Thoracic aorta (tissue), 2 donors: Measurements from ENCODE around the gene MAD1L1. TPM values are rescaled to one million over a fixed set of nuclear protein-coding genes. Genes with fewer than 3 reads are reported as not detected.
"Not testable (repeated sequence)": the region's sequence is repeated elsewhere in the genome, so short reads cannot be mapped to it uniquely, and the experiment has no call there.

Experiments
- ATAC-seq: fragments of 150-250 bp; one replicate; pipeline ENCODE4 v1.8.0; 2017; ENCODE audit warnings: low read depth; ENCODE audit not compliant: insufficient number of reproducible peaks, low FRiP score
- DNase-seq: peaks from one replicate; pipeline ENCODE4 v3.0.0-alpha.2; 2020; ENCODE audit warnings: low spot score
- H3K27ac ChIP-seq, 2 donors: fragments of 200-600 bp; sonication (generic); 1 replicate in 1 of 2; 2 replicates in 1 of 2; pipeline ENCODE4 v1.5.1; 2016; ENCODE audit warnings: mild to moderate bottlenecking in 2 of 2, moderate library complexity in 2 of 2
- H3K27me3 ChIP-seq: fragments of 200-600 bp; sonication (generic); replicated peaks from 2 replicates; pipeline ENCODE4 v1.6.0; 2016; ENCODE audit warnings: mild to moderate bottlenecking; ENCODE audit not compliant: insufficient read depth
- H3K36me3 ChIP-seq: fragments of 200-600 bp; sonication (generic); one replicate; pipeline ENCODE4 v1.5.1; 2016
- H3K4me1 ChIP-seq, 2 donors: fragments of 200-600 bp; sonication (generic); 1 replicate in 1 of 2; 2 replicates in 1 of 2; pipeline versions ENCODE4 v1.5.1 to v1.6.0; 2016; ENCODE audit warnings: low read depth in 2 of 2, mild to moderate bottlenecking in 1 of 2; ENCODE audit not compliant: control insufficient read depth in 1 of 2
- H3K4me3 ChIP-seq: fragments of 200-600 bp; sonication (generic); 2 replicates; pipeline ENCODE4 v1.5.1; 2016; ENCODE audit warnings: mild to moderate bottlenecking
- H3K9me3 ChIP-seq: fragments of 200-600 bp; sonication (generic); 2 replicates; pipeline ENCODE4 v1.5.1; 2016
- total RNA-seq, 2 donors: library from RNA; depleted of rRNA; stranded (reverse); fragments of >200 nt; gene quantifications; one replicate each; pipeline versions ENCODE4 v1.1.0 to v1.2.3, GENCODE V29; 2016
- TF ChIP-seq, protein P1 (sequence below): fragments of 200-600 bp; sonication (generic); IDR thresholded peaks from one replicate; pipeline ENCODE4 v1.5.1; 2019; ENCODE audit warnings: antibody characterized with exemption

MAD1L1 gene
- total RNA-seq, 2 donors from 2014 or later, result 27.4 to 41.3 TPM

- TF ChIP-seq, protein P1, sequence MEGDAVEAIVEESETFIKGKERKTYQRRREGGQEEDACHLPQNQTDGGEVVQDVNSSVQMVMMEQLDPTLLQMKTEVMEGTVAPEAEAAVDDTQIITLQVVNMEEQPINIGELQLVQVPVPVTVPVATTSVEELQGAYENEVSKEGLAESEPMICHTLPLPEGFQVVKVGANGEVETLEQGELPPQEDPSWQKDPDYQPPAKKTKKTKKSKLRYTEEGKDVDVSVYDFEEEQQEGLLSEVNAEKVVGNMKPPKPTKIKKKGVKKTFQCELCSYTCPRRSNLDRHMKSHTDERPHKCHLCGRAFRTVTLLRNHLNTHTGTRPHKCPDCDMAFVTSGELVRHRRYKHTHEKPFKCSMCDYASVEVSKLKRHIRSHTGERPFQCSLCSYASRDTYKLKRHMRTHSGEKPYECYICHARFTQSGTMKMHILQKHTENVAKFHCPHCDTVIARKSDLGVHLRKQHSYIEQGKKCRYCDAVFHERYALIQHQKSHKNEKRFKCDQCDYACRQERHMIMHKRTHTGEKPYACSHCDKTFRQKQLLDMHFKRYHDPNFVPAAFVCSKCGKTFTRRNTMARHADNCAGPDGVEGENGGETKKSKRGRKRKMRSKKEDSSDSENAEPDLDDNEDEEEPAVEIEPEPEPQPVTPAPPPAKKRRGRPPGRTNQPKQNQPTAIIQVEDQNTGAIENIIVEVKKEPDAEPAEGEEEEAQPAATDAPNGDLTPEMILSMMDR, result no peak
- no peak overlapping the region for H3K27ac ChIP-seq
- no peak for DNase-seq
- peaks cover 13% of the 10 kb centered on the region for H3K36me3 ChIP-seq
- no peaks in the 10 kb centered on the region for H3K4me1 ChIP-seq
- H3K27me3 ChIP-seq, result no peaks in the 10 kb centered on the region
- no peak overlapping the region for H3K4me3 ChIP-seq
- ATAC-seq, result no peak
- H3K9me3 ChIP-seq, result no peaks in the 10 kb centered on the region
Measured at GRCh38 chr7:2272031-2272430, 39.3 kb upstream of the MAD1L1 start.

DNA sequence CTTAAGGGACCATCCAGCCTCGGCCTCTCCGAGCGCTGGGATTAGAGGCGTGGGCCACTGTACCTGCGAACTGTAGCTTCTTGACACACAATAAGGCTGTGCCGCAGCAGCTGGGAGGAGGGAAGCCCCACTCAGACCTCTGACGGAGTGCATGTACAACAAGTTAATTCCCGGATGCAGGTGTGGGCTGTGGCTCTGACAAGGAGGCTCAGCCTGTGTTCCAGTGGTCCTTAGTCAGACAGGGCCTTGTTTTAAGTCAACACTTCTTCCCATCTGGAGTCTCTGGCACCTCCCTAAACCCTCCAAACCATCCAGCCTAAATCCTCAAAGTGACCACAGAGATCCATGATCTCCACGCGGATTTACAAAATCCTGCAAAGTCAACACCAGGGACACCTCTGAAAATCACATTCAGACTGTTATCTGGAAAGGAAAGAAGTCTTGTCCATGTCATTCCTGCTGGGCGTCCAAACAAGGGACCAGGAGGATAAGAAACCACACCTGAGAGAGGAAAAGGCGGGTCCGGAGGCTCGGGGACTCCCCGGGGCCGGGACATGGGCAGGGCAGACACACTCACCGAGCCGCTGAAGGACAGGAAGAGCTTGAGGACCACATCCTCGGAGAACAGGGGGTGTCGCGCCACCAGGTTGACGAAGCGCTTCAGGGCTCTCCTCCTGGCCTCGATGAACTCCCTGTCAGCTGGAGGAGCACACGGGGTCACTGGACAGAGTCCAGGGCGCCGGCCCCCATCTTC is 38.7 kb upstream of the MAD1L1 start:
- Histone ChIP-seq H3K36me3 (peaks cover 11% of the 10 kb centered on the region), H3K4me3 (no peak overlapping the region)
- DNase-seq, result no peak

DNA sequence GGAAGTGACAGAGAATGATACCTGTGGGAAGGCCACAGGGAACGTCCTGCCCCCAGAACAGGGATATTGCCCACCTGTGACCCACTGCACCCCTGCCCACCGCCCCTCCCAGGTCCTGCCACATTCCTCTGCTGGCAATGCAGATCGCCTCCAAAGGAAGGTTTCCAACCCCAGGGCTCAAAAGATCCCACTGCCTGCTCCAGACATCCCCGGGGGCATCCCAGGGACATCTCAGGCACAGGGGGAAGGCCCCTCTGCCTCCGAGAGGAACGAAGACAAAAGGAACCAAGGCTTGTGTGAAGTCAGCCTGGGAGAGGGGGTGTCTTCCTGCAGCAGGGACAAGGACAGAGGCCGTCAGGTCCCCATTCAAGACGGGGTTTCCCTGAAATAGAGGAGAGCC is 37.8 kb upstream of the MAD1L1 start:
- DNase-seq, result no peak
- ATAC-seq, result no peak
- Histone ChIP-seq H3K9me3 (no peaks in the 10 kb centered on the region), H3K27me3 (no peaks in the 10 kb centered on the region), H3K4me1 (no peaks in the 10 kb centered on the region), H3K36me3 (peaks cover 11% of the 10 kb centered on the region), H3K27ac (no peak overlapping the region), H3K4me3 (no peak overlapping the region)
- TF ChIP-seq, protein P1, result no peak

More for the DNA sequence above, 38.7 kb upstream of the MAD1L1 start:
- TF ChIP-seq, protein P1, result no peak
- ATAC-seq, result no peak
- no peaks in the 10 kb centered on the region for H3K9me3 ChIP-seq
- H3K27ac ChIP-seq, result no peak overlapping the region
- H3K27me3 ChIP-seq, result no peaks in the 10 kb centered on the region
- H3K4me1 ChIP-seq, result no peaks in the 10 kb centered on the region

DNA sequence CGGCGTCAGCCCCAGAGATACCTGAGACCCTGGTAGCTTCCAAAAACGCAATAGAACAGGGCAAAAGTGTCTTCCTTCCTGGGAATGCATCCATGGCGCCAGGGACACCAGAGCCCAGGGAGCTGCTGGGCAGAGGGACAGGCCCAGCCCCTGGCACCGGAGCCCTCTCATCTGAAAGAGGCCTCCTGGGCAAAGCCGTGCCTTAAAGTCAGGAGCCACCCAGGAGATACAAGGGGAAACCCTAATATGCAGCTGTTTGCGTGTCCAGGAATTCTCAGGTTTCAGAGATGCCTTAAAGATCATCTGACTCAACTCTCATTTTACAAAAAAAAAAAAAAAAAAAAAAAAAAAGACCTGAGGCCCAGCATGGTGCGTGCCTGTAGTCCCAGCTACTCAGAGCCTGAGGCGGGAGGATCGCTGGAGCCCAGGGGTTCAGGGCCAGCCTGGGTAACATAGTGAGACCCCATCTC is 37.3 kb upstream of the MAD1L1 start:
- Histone ChIP-seq H3K4me1 (no peaks in the 10 kb centered on the region), H3K9me3 (no peaks in the 10 kb centered on the region), H3K27me3 (no peaks in the 10 kb centered on the region), H3K27ac (no peak overlapping the region), H3K4me3 (no peak overlapping the region), H3K36me3 (peaks cover 11% of the 10 kb centered on the region)
- DNase-seq (no peak), ATAC-seq (no peak)
- TF ChIP-seq, protein P1, result no peak

DNA sequence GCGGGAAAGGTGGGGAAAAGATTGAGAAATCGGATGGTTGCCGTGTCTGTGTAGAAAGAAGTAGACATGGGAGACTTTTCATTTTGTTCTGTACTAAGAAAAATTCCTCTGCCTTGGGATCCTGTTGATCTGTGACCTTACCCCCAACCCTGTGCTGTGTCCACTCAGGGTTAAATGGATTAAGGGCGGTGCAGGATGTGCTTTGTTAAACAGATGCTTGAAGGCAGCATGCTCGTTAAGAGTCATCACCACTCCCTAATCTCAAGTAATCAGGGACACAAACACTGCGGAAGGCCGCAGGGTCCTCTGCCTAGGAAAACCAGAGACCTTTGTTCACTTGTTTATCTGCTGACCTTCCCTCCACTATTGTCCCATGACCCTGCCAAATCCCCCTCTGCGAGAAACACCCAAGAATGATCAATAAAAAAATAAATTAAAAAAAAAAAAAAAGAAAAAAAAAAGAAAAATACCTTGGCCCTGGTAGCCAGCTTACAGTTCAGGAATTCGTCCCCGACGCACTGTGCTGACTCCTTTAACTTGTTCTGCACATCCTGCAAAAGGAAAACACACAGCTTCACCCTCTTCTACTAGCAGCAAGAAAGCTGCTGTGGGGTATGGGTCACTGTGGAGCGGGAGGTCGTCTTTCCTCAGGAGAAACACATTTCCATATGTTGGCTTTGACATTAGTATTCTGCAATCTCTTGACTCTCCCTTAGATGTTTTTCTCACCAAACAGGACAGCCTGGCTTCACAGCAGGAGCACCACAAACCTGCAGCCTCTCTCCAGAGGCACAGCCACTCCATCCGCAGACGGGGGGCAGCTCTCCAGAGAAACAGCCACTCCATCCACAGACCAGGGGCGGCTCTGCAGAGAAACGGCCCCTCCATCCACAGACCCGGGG is 36.6 kb upstream of the MAD1L1 start:
- not testable (repeated sequence) for H3K4me1 ChIP-seq, H3K36me3 ChIP-seq, H3K27me3 ChIP-seq, H3K4me3 ChIP-seq, H3K27ac ChIP-seq, H3K9me3 ChIP-seq, ATAC-seq, DNase-seq
